ENCODE measurements around the gene GRIN2A. TPM values are rescaled to one million over a fixed set of nuclear protein-coding genes. Genes with fewer than 3 reads are reported as not detected.

GRIN2A gene
- total RNA-seq, 1 donor from 2014 or later: not detected

GRCh38 chr16:9797306-9797705, 384.9 kb downstream of the GRIN2A start:
- Histone ChIP-seq H3K36me3 (ENCODE audit: control insufficient read depth, insufficient read depth, low read length) (no peaks in the 10 kb centered on the region), H3K4me3 (ENCODE audit: low read depth, low read length) (no peak overlapping the region), H3K27me3 (ENCODE audit: control insufficient read depth, insufficient read depth, low read length) (no peaks in the 10 kb centered on the region)
- FAIRE-seq: no peak
- TF ChIP-seq CTCF (IDR thresholded peaks at IDR 0.05; ENCODE audit: insufficient read depth, low read length, severe bottlenecking): no peak
- peak; percentile 78 for DNase-seq (ENCODE audit: low read depth)

GRCh38 chr16:9793623-9794022, 388.6 kb downstream of the GRIN2A start:
- TF ChIP-seq CTCF (IDR thresholded peaks at IDR 0.05; ENCODE audit: insufficient read depth, low read length, severe bottlenecking): no peak
- FAIRE-seq: no peak
- Histone ChIP-seq H3K36me3 (ENCODE audit: control insufficient read depth, insufficient read depth, low read length) (no peaks in the 10 kb centered on the region), H3K27me3 (ENCODE audit: control insufficient read depth, insufficient read depth, low read length) (no peaks in the 10 kb centered on the region), H3K4me3 (ENCODE audit: low read depth, low read length) (no peak overlapping the region)
- no peak for DNase-seq (ENCODE audit: low read depth)

GRCh38 chr16:9791556-9791955, 390.7 kb downstream of the GRIN2A start:
- Histone ChIP-seq H3K36me3 (ENCODE audit: control insufficient read depth, insufficient read depth, low read length) (no peaks in the 10 kb centered on the region), H3K4me3 (ENCODE audit: low read depth, low read length) (no peak overlapping the region), H3K27me3 (ENCODE audit: control insufficient read depth, insufficient read depth, low read length) (no peaks in the 10 kb centered on the region)
- no peak for DNase-seq (ENCODE audit: low read depth)
- TF ChIP-seq CTCF (IDR thresholded peaks at IDR 0.05; ENCODE audit: insufficient read depth, low read length, severe bottlenecking): no peak
- no peak for FAIRE-seq

- TF ChIP-seq CTCF (IDR thresholded peaks at IDR 0.05; ENCODE audit: insufficient read depth, low read length, severe bottlenecking): no peak
- no peak for FAIRE-seq
- no peak for DNase-seq (ENCODE audit: low read depth)
- Histone ChIP-seq H3K27me3 (ENCODE audit: control insufficient read depth, insufficient read depth, low read length) (no peaks in the 10 kb centered on the region), H3K4me3 (ENCODE audit: low read depth, low read length) (no peak overlapping the region), H3K36me3 (ENCODE audit: control insufficient read depth, insufficient read depth, low read length) (no peaks in the 10 kb centered on the region)
These were observed 392.0 kb downstream of the GRIN2A start for GRCh38 chr16:9790199-9790598.

GRCh38 chr16:9787717-9788116, 394.5 kb downstream of the GRIN2A start:
- DNase-seq (ENCODE audit: low read depth) (no peak), FAIRE-seq (no peak)
- no peak for TF ChIP-seq CTCF (IDR thresholded peaks at IDR 0.05; ENCODE audit: insufficient read depth, low read length, severe bottlenecking)
- Histone ChIP-seq H3K4me3 (ENCODE audit: low read depth, low read length) (no peak overlapping the region), H3K27me3 (ENCODE audit: control insufficient read depth, insufficient read depth, low read length) (no peaks in the 10 kb centered on the region), H3K36me3 (ENCODE audit: control insufficient read depth, insufficient read depth, low read length) (no peaks in the 10 kb centered on the region)

- FAIRE-seq: no peak
- no peak for TF ChIP-seq CTCF (IDR thresholded peaks at IDR 0.05; ENCODE audit: insufficient read depth, low read length, severe bottlenecking)
- no peak overlapping the region for H3K4me3 ChIP-seq (ENCODE audit: low read depth, low read length)
- no peaks in the 10 kb centered on the region for H3K36me3 ChIP-seq (ENCODE audit: control insufficient read depth, insufficient read depth, low read length)
- no peaks in the 10 kb centered on the region for H3K27me3 ChIP-seq (ENCODE audit: control insufficient read depth, insufficient read depth, low read length)
- DNase-seq (ENCODE audit: low read depth): no peak
These were observed 401.4 kb downstream of the GRIN2A start for GRCh38 chr16:9780831-9781230.

All from bronchial epithelial cell (primary cell).